Measurements from ENCODE around the gene ZNF443.

Gene ZNF443

DNA sequence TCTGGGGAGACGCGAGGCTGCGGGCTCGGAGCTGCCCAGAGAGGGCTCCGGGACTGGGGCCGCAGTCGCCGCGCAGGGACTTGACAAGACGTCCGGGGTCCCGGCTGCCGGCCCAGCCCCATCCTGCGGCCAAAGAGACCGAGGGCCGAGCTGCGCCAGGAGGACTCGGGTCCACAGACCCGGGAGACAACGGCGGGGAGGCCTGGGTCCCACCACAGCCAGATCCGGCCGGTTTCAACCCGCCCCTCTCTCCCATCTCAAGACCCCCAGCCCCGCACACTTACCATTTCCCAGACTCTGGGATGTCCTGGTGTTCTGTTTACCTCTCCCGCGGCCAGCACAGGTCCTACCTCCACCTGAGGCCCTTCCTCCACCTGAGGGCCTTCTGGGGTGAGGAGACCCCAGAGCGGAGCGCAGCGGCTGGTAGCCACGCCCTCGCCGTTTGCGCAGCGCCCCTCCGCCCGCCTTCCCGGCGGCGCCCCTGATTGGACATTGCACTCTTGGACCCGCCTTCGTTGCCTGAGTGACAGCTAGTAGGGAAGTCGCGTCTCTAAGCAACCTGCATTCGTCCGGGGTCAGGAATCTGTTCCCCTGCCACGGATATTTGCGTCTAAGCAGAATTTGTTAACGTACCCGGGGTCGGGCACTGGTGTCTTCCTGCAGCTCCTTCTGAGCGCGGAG, 43.7 kb upstream of the ZNF443 start, which contains the start of gene ZNF709:
TSS of gene ZNF709 (minus strand) at position 446 of the 681 bp plus-strand sequence. CDS start at position 287, 159 bp downstream.
- H3K27ac ChIP-seq (ENCODE audit: extremely low read depth, low read depth, low read length): peak within 1 kb of the TSS; percentile 42; the same call in 1 of the 2 replicates
- peak within 1 kb of the TSS; percentile 62 for H3K4me3 ChIP-seq (ENCODE audit: low read depth, low read length)
- no peaks in the 10 kb centered on the region for H3K4me1 ChIP-seq (ENCODE audit: control insufficient read depth, insufficient read depth, low read length)
- POLR2A ChIA-PET: interaction anchor here (0.6 to 4.2 kb wide), 5 partner anchors 11 to 322 kb away, joined by 3 to 32 read pairs (median 8); partner anchors contain the start of genes ZNF136, ZNF442 and ZNF563
- H3K9me3 ChIP-seq (ENCODE audit: control insufficient read depth, insufficient read depth, low read depth, low read length): no peaks in the 10 kb centered on the region
- CTCF ChIA-PET: interaction anchor here (0.6 to 0.7 kb wide), 2 partner anchors 480 to 521 kb away, joined by 3 to 5 read pairs; no protein-coding TSS in a partner anchor
- no peaks in the 10 kb centered on the region; a peak in 1 of 3 replicates for H3K36me3 ChIP-seq (ENCODE audit: control insufficient read depth in 2 of 2, insufficient read depth in 1 of 2, low read length in 2 of 2)
- no peak for TF ChIP-seq ZNF274 (IDR thresholded peaks at IDR 0.05; ENCODE audit: low read length)
- TF ChIP-seq ZNF274 (tag by site-specific recombination; IDR thresholded peaks at IDR 0.05; ENCODE audit: borderline replicate concordance): no peak
- TF ChIP-seq ZNF311 (tag by site-specific recombination; IDR thresholded peaks at IDR 0.05; ENCODE audit: borderline replicate concordance): no peak
- no peak for TF ChIP-seq ZNF626 (tag by site-specific recombination; IDR thresholded peaks at IDR 0.05)
- TF ChIP-seq, protein P1, sequence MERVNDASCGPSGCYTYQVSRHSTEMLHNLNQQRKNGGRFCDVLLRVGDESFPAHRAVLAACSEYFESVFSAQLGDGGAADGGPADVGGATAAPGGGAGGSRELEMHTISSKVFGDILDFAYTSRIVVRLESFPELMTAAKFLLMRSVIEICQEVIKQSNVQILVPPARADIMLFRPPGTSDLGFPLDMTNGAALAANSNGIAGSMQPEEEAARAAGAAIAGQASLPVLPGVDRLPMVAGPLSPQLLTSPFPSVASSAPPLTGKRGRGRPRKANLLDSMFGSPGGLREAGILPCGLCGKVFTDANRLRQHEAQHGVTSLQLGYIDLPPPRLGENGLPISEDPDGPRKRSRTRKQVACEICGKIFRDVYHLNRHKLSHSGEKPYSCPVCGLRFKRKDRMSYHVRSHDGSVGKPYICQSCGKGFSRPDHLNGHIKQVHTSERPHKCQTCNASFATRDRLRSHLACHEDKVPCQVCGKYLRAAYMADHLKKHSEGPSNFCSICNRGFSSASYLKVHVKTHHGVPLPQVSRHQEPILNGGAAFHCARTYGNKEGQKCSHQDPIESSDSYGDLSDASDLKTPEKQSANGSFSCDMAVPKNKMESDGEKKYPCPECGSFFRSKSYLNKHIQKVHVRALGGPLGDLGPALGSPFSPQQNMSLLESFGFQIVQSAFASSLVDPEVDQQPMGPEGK (tag by site-specific recombination; IDR thresholded peaks at IDR 0.05): peak; percentile 70
- TF ChIP-seq, protein P2, sequence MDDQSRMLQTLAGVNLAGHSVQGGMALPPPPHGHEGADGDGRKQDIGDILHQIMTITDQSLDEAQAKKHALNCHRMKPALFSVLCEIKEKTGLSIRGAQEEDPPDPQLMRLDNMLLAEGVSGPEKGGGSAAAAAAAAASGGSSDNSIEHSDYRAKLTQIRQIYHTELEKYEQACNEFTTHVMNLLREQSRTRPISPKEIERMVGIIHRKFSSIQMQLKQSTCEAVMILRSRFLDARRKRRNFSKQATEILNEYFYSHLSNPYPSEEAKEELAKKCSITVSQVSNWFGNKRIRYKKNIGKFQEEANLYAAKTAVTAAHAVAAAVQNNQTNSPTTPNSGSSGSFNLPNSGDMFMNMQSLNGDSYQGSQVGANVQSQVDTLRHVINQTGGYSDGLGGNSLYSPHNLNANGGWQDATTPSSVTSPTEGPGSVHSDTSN (CRISPR knock-in tag; IDR thresholded peaks at IDR 0.05): peak; percentile 86; the same call in 1 of the 2 replicates
- TF ChIP-seq ZNF76 (tag by site-specific recombination; IDR thresholded peaks at IDR 0.05; ENCODE audit: borderline replicate concordance, low read depth): peak; percentile 54; the same call in 1 of the 2 replicates
- 0 out of 2 replicates have a peak, but pooled peaks have one; percentile 48 for TF ChIP-seq ZSCAN23 (tag by site-specific recombination; IDR thresholded peaks at IDR 0.05)
- TF ChIP-seq, protein P3, sequence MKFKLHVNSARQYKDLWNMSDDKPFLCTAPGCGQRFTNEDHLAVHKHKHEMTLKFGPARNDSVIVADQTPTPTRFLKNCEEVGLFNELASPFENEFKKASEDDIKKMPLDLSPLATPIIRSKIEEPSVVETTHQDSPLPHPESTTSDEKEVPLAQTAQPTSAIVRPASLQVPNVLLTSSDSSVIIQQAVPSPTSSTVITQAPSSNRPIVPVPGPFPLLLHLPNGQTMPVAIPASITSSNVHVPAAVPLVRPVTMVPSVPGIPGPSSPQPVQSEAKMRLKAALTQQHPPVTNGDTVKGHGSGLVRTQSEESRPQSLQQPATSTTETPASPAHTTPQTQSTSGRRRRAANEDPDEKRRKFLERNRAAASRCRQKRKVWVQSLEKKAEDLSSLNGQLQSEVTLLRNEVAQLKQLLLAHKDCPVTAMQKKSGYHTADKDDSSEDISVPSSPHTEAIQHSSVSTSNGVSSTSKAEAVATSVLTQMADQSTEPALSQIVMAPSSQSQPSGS (tag by site-specific recombination; IDR thresholded peaks at IDR 0.05; ENCODE audit: low read depth): no peak
- TF ChIP-seq ZNF133 (tag by site-specific recombination; IDR thresholded peaks at IDR 0.05): no peak
- TF ChIP-seq KLF8 (tag by site-specific recombination; IDR thresholded peaks at IDR 0.05): peak; percentile 77
- TF ChIP-seq ZNF391 (tag by site-specific recombination; IDR thresholded peaks at IDR 0.05; ENCODE audit: borderline replicate concordance, low read depth): peak; percentile 81; the same call in 1 of the 2 replicates
- TF ChIP-seq ZNF146 (tag by site-specific recombination; IDR thresholded peaks at IDR 0.05): 0 out of 2 replicates have a peak, but pooled peaks have one; percentile 31
- 0 out of 2 replicates have a peak, but pooled peaks have one; percentile 54 for TF ChIP-seq ZSCAN16 (tag by site-specific recombination; IDR thresholded peaks at IDR 0.05)
- TF ChIP-seq ZNF423 (tag by site-specific recombination; IDR thresholded peaks at IDR 0.05): no peak
- TF ChIP-seq ZBTB20 (tag by site-specific recombination; IDR thresholded peaks at IDR 0.05): peak; percentile 83
- TF ChIP-seq TCF7L2 (IDR thresholded peaks at IDR 0.05; ENCODE audit: borderline replicate concordance, low read depth, low read length): no peak
- TF ChIP-seq ZNF530 (tag by site-specific recombination; IDR thresholded peaks at IDR 0.05; ENCODE audit: low read depth): no peak
- no peak for TF ChIP-seq ZFHX2 (tag by site-specific recombination; conservative IDR thresholded peaks at IDR 0.05)
- TF ChIP-seq ZNF37A (tag by site-specific recombination; IDR thresholded peaks at IDR 0.05): no peak
- no peak for TF ChIP-seq ZNF404 (tag by site-specific recombination; IDR thresholded peaks at IDR 0.05)
- TF ChIP-seq, protein P4, sequence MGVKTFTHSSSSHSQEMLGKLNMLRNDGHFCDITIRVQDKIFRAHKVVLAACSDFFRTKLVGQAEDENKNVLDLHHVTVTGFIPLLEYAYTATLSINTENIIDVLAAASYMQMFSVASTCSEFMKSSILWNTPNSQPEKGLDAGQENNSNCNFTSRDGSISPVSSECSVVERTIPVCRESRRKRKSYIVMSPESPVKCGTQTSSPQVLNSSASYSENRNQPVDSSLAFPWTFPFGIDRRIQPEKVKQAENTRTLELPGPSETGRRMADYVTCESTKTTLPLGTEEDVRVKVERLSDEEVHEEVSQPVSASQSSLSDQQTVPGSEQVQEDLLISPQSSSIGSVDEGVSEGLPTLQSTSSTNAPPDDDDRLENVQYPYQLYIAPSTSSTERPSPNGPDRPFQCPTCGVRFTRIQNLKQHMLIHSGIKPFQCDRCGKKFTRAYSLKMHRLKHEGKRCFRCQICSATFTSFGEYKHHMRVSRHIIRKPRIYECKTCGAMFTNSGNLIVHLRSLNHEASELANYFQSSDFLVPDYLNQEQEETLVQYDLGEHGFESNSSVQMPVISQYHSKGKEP (tag by site-specific recombination; IDR thresholded peaks at IDR 0.05): no peak
- TF ChIP-seq YY1 (tag by site-specific recombination; IDR thresholded peaks at IDR 0.05): no peak
- TF ChIP-seq HOXA7 (CRISPR knock-in tag; IDR thresholded peaks at IDR 0.05; ENCODE audit: borderline replicate concordance): no peak
- TF ChIP-seq ZNF677 (tag by site-specific recombination; IDR thresholded peaks at IDR 0.05): no peak
- TF ChIP-seq, protein P5, sequence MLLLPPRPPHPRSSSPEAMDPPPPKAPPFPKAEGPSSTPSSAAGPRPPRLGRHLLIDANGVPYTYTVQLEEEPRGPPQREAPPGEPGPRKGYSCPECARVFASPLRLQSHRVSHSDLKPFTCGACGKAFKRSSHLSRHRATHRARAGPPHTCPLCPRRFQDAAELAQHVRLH (tag by site-specific recombination; IDR thresholded peaks at IDR 0.05): peak; percentile 53; the same call in 1 of the 2 replicates
- TF ChIP-seq ZNF791 (tag by site-specific recombination; IDR thresholded peaks at IDR 0.05): no peak
- TF ChIP-seq, protein P6, sequence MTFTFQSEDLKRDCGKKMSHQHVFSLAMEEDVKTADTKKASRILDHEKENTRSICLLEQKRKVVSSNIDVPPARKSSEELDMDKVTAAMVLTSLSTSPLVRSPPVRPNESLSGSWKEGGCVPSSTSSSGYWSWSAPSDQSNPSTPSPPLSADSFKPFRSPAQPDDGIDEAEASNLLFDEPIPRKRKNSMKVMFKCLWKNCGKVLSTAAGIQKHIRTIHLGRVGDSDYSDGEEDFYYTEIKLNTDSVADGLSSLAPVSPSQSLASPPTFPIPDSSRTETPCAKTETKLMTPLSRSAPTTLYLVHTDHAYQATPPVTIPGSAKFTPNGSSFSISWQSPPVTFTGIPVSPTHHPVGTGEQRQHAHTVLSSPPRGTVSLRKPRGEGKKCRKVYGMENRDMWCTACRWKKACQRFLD (tag by site-specific recombination; IDR thresholded peaks at IDR 0.05): no peak
- TF ChIP-seq GLIS2 (tag by site-specific recombination; IDR thresholded peaks at IDR 0.05): peak; percentile 73

All from HEK293 (cell line).